Measurements from ENCODE around the gene GATA2.

DNA sequence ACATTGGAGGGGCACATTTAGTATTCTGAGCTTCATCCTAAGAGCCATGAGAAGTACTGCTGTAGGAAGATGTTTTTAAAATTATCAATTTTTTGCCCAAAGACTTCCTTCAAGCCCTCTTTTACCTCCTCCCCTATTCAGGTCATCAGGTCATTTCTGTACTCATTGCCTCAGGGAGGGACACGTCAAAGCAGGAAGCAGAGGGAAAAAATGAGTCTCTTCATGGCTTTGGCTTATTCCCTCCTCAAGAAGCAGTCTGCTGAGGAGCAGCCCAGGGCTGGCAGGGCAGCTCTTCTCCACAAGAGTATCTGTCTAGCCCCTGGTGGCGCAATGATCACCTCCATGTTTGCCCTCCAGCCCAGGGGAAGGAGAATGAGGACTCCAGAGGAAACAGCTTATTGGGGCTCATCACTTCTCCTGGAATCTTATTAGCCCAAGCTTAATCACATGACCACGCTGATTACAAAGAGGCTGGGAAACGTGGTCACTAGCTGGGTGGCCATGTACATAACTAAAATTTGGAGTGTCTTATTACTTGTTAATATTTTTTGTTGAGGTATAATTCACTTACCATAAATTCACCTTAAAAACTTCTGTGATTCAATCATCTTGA is 44.2 kb upstream of the GATA2 start:
- TF ChIP-seq ZFP3 (CRISPR knock-in tag; IDR thresholded peaks at IDR 0.05) = no peak
- TF ChIP-seq PATZ1 (CRISPR knock-in tag; IDR thresholded peaks at IDR 0.05; ENCODE audit: borderline replicate concordance) = no peak
- TF ChIP-seq SNAI2 (CRISPR knock-in tag; IDR thresholded peaks at IDR 0.05) = no peak

Data from SK-N-SH treated with all-trans-retinoic acid at 6 μM for 48 hours (cell line).